ENCODE measurements around the gene KCNK16. TPM values are rescaled to one million over a fixed set of nuclear protein-coding genes. Genes with fewer than 3 reads are reported as not detected.

Gene KCNK16
- total and polyA plus RNA-seq, 2 of the 8 experiments (the other 6 are each of a cell fraction or from before 2014, with no cell fraction given): not detected

DNA sequence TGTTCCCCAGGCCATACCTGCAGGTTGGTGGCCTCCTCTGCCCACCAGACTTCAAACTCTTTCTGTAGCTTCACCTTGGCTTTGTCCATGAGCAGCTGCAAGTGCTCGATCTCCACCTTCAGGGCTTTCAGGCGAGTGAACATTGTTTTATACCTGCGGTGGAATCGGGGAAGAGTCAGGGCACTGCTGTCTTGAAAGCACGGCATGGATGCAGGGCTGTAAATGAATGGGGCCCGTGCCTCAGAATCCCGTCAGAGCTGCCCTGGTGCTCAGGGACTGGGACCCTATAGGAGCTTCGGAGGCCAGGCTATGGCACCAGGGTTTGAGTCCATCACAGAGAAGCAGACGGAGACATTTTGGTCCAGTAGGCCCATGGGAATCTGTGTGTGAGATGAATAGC lies 37.9 kb upstream of the KCNK16 start (continued):
- TF ChIP-seq, protein P1, sequence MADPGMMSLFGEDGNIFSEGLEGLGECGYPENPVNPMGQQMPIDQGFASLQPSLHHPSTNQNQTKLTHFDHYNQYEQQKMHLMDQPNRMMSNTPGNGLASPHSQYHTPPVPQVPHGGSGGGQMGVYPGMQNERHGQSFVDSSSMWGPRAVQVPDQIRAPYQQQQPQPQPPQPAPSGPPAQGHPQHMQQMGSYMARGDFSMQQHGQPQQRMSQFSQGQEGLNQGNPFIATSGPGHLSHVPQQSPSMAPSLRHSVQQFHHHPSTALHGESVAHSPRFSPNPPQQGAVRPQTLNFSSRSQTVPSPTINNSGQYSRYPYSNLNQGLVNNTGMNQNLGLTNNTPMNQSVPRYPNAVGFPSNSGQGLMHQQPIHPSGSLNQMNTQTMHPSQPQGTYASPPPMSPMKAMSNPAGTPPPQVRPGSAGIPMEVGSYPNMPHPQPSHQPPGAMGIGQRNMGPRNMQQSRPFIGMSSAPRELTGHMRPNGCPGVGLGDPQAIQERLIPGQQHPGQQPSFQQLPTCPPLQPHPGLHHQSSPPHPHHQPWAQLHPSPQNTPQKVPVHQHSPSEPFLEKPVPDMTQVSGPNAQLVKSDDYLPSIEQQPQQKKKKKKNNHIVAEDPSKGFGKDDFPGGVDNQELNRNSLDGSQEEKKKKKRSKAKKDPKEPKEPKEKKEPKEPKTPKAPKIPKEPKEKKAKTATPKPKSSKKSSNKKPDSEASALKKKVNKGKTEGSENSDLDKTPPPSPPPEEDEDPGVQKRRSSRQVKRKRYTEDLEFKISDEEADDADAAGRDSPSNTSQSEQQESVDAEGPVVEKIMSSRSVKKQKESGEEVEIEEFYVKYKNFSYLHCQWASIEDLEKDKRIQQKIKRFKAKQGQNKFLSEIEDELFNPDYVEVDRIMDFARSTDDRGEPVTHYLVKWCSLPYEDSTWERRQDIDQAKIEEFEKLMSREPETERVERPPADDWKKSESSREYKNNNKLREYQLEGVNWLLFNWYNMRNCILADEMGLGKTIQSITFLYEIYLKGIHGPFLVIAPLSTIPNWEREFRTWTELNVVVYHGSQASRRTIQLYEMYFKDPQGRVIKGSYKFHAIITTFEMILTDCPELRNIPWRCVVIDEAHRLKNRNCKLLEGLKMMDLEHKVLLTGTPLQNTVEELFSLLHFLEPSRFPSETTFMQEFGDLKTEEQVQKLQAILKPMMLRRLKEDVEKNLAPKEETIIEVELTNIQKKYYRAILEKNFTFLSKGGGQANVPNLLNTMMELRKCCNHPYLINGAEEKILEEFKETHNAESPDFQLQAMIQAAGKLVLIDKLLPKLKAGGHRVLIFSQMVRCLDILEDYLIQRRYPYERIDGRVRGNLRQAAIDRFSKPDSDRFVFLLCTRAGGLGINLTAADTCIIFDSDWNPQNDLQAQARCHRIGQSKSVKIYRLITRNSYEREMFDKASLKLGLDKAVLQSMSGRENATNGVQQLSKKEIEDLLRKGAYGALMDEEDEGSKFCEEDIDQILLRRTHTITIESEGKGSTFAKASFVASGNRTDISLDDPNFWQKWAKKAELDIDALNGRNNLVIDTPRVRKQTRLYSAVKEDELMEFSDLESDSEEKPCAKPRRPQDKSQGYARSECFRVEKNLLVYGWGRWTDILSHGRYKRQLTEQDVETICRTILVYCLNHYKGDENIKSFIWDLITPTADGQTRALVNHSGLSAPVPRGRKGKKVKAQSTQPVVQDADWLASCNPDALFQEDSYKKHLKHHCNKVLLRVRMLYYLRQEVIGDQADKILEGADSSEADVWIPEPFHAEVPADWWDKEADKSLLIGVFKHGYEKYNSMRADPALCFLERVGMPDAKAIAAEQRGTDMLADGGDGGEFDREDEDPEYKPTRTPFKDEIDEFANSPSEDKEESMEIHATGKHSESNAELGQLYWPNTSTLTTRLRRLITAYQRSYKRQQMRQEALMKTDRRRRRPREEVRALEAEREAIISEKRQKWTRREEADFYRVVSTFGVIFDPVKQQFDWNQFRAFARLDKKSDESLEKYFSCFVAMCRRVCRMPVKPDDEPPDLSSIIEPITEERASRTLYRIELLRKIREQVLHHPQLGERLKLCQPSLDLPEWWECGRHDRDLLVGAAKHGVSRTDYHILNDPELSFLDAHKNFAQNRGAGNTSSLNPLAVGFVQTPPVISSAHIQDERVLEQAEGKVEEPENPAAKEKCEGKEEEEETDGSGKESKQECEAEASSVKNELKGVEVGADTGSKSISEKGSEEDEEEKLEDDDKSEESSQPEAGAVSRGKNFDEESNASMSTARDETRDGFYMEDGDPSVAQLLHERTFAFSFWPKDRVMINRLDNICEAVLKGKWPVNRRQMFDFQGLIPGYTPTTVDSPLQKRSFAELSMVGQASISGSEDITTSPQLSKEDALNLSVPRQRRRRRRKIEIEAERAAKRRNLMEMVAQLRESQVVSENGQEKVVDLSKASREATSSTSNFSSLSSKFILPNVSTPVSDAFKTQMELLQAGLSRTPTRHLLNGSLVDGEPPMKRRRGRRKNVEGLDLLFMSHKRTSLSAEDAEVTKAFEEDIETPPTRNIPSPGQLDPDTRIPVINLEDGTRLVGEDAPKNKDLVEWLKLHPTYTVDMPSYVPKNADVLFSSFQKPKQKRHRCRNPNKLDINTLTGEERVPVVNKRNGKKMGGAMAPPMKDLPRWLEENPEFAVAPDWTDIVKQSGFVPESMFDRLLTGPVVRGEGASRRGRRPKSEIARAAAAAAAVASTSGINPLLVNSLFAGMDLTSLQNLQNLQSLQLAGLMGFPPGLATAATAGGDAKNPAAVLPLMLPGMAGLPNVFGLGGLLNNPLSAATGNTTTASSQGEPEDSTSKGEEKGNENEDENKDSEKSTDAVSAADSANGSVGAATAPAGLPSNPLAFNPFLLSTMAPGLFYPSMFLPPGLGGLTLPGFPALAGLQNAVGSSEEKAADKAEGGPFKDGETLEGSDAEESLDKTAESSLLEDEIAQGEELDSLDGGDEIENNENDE (IDR thresholded peaks at IDR 0.05; ENCODE audit: insufficient replicate concordance, low read length): no peak
- TF ChIP-seq, protein P2, sequence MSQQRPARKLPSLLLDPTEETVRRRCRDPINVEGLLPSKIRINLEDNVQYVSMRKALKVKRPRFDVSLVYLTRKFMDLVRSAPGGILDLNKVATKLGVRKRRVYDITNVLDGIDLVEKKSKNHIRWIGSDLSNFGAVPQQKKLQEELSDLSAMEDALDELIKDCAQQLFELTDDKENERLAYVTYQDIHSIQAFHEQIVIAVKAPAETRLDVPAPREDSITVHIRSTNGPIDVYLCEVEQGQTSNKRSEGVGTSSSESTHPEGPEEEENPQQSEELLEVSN (IDR thresholded peaks at IDR 0.05): no peak
- TF ChIP-seq, protein P3, sequence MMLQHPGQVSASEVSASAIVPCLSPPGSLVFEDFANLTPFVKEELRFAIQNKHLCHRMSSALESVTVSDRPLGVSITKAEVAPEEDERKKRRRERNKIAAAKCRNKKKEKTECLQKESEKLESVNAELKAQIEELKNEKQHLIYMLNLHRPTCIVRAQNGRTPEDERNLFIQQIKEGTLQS (IDR thresholded peaks at IDR 0.05; ENCODE audit: insufficient read depth, low read depth, low read length): no peak
